Hepatocyte (in vitro differentiated cells): ENCODE measurements around the gene SLC25A33. TPM values are rescaled to one million over a fixed set of nuclear protein-coding genes. Genes with fewer than 3 reads are reported as not detected.
"Not testable (repeated sequence)": the region's sequence is repeated elsewhere in the genome, so short reads cannot be mapped to it uniquely, and the experiment has no call there.

ENCODE experiments used
- DNase-seq: peaks from one replicate; pipeline ENCODE4 v3.0.0-alpha.2; 2016; ENCODE audit warnings: low spot score
- H2AFZ ChIP-seq: fragments of 200-600 bp; sonication (generic); 2 replicates; pipeline ENCODE4 v1.6.0; 2016; ENCODE audit warnings: antibody characterized with exemption, mild to moderate bottlenecking
- H3K27ac ChIP-seq: fragments of 200-600 bp; sonication (generic); 2 replicates; pipeline ENCODE4 v1.5.1; 2016; ENCODE audit warnings: mild to moderate bottlenecking
- H3K27me3 ChIP-seq: fragments of 200-600 bp; sonication (generic); 2 replicates; pipeline ENCODE4 v1.6.1; 2016
- H3K36me3 ChIP-seq: fragments of 200-600 bp; sonication (generic); replicated peaks from 2 replicates; pipeline ENCODE4 v1.5.1; 2016; ENCODE audit warnings: low read depth; ENCODE audit not compliant: insufficient read depth
- H3K4me1 ChIP-seq: fragments of 200-600 bp; sonication (generic); 2 replicates; pipeline ENCODE4 v1.5.1; 2016; ENCODE audit warnings: mild to moderate bottlenecking, moderate library complexity; ENCODE audit not compliant: insufficient read depth
- H3K4me2 ChIP-seq: fragments of 200-600 bp; sonication (generic); 2 replicates; pipeline ENCODE4 v1.6.0; 2016
- H3K4me3 ChIP-seq: fragments of 200-600 bp; sonication (generic); 2 replicates; pipeline ENCODE4 v1.5.1; 2016; ENCODE audit warnings: mild to moderate bottlenecking
- H3K79me2 ChIP-seq: fragments of 200-600 bp; sonication (generic); 2 replicates; pipeline ENCODE4 v1.6.0; 2017; ENCODE audit warnings: mild to moderate bottlenecking
- H3K9me2 ChIP-seq: fragments of 200-600 bp; sonication (generic); replicated peaks from 2 replicates; pipeline ENCODE4 v1.6.0; 2017; ENCODE audit warnings: mild to moderate bottlenecking; ENCODE audit not compliant: insufficient read depth
- H3K9me3 ChIP-seq: fragments of 200-600 bp; sonication (generic); 2 replicates; pipeline ENCODE4 v1.5.1; 2016; ENCODE audit warnings: low read depth, mild to moderate bottlenecking
- H4K20me1 ChIP-seq: fragments of 200-600 bp; sonication (generic); 2 replicates; pipeline ENCODE4 v1.6.0; 2016; ENCODE audit warnings: mild to moderate bottlenecking; ENCODE audit not compliant: insufficient read depth, poor library complexity, severe bottlenecking
- CTCF ChIP-seq: fragments of 200-600 bp; sonication (generic); IDR thresholded peaks from 2 replicates; pipeline ENCODE4 v1.5.1; 2016; ENCODE audit warnings: antibody characterized with exemption, mild to moderate bottlenecking; ENCODE audit not compliant: poor library complexity
- EZH2 ChIP-seq: fragments of 200-600 bp; sonication (generic); IDR thresholded peaks from 2 replicates; pipeline ENCODE4 v1.6.1; 2016; ENCODE audit warnings: antibody characterized with exemption, mild to moderate bottlenecking, borderline replicate concordance
- EZH2phosphoT487 ChIP-seq: fragments of 200-600 bp; sonication (generic); IDR thresholded peaks from one replicate; pipeline ENCODE4 v1.6.1; 2018; ENCODE audit warnings: antibody characterized with exemption, mild to moderate bottlenecking, low read depth, moderate library complexity; ENCODE audit not compliant: unreplicated experiment, severe bottlenecking
- WGBS: methylation state at CpG from one replicate; pipeline ENCODE4 v1.1.6; 2016; ENCODE audit warnings: low lambda C conversion rate; ENCODE audit errors: missing lambda C conversion rate; 5-methylcytosine and 5-hydroxymethylcytosine counted together
- polyA plus RNA-seq: library from polyadenylated mRNA; unstranded; fragments of >200 nt; fragmentation: Nextera tagmentation; extraction: Ambion mirVana; gene quantifications from 2 replicates; pipeline ENCODE4 v1.2.1, GENCODE V29; 2016
- total RNA-seq: library from RNA; depleted of rRNA; stranded (reverse); fragments of >200 nt; gene quantifications from 2 replicates; pipeline ENCODE4 v1.2.3, GENCODE V29; 2014

SLC25A33 gene
- total and polyA plus RNA-seq, 2 experiments from 2014 or later: 14.4 to 21.7 TPM

GRCh38 chr1:9510130-9510529, 29.1 kb upstream of the SLC25A33 start:
- no peak for DNase-seq
- Histone ChIP-seq H2AFZ (no peak overlapping the region), H3K4me2 (no peak overlapping the region), H3K9me2 (no peaks in the 10 kb centered on the region), H3K79me2 (no peaks in the 10 kb centered on the region), H3K36me3 (no peaks in the 10 kb centered on the region), H4K20me1 (no peaks in the 10 kb centered on the region), H3K4me3 (no peak overlapping the region), H3K27ac (no peak overlapping the region), H3K4me1 (no peaks in the 10 kb centered on the region), H3K27me3 (no peaks in the 10 kb centered on the region), H3K9me3 (no peaks in the 10 kb centered on the region)
- no peak for TF ChIP-seq CTCF
- no peak for TF ChIP-seq EZH2phosphoT487
- no peak for TF ChIP-seq EZH2
- WGBS: 92% methylated on average over 6 of the region's 6 CpGs

- not testable (repeated sequence) for H3K9me2 ChIP-seq, H4K20me1 ChIP-seq, H3K36me3 ChIP-seq, H3K27ac ChIP-seq, H3K27me3 ChIP-seq, H3K4me2 ChIP-seq, H2AFZ ChIP-seq, H3K4me1 ChIP-seq, DNase-seq, H3K79me2 ChIP-seq, H3K4me3 ChIP-seq, H3K9me3 ChIP-seq
- 91% methylated on average over 9 of the region's 9 CpGs for WGBS
These were observed 23.7 kb upstream of the SLC25A33 start for GRCh38 chr1:9515550-9515949.

DNA sequence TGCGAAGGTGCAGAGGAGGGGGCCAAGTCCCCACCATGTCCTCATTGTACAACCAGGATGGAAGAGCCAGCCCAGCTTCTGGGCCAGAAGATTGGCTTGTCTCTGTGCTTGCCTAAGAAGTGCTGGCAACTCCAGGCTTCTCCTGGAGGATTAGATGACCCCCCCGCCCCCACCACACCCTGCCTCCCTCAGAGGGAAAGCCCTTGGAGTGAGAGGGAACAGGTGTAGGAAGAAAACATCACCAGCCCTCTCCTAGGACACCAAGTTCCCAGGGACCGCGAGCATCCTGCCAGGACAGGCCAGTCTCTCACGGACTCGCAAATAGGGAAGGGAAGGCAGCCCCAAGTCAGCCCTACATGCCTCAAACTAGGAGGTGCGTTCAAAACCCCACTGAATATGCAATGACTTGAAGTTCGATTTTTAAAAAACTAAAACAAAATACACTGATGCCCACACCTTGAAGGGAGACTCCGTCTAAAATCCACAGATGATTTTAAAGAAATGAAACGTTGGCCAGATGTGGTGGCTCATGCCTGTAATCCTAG, 20.7 kb upstream of the SLC25A33 start:
- 86% methylated on average over 10 of the region's 10 CpGs for WGBS
- H3K27me3 ChIP-seq: no peaks in the 10 kb centered on the region
- no peak overlapping the region for H3K4me3 ChIP-seq
- H3K9me3 ChIP-seq: no peaks in the 10 kb centered on the region
- H3K36me3 ChIP-seq: no peaks in the 10 kb centered on the region
- no peak overlapping the region for H2AFZ ChIP-seq
- H4K20me1 ChIP-seq: no peaks in the 10 kb centered on the region
- H3K9me2 ChIP-seq: no peaks in the 10 kb centered on the region
- no peaks in the 10 kb centered on the region for H3K79me2 ChIP-seq
- H3K4me1 ChIP-seq: no peaks in the 10 kb centered on the region
- no peak overlapping the region for H3K4me2 ChIP-seq
- no peak overlapping the region for H3K27ac ChIP-seq
- TF ChIP-seq EZH2 (no peak), CTCF (no peak), EZH2phosphoT487 (no peak)
- DNase-seq: no peak

GRCh38 chr1:9520411-9520810, 18.9 kb upstream of the SLC25A33 start:
- Histone ChIP-seq H3K4me3 (no peak overlapping the region), H3K27ac (no peak overlapping the region), H3K36me3 (no peaks in the 10 kb centered on the region), H3K9me3 (no peaks in the 10 kb centered on the region), H3K27me3 (no peaks in the 10 kb centered on the region), H3K4me2 (no peak overlapping the region), H3K79me2 (no peaks in the 10 kb centered on the region), H2AFZ (no peak overlapping the region), H3K4me1 (no peaks in the 10 kb centered on the region), H4K20me1 (no peaks in the 10 kb centered on the region), H3K9me2 (no peaks in the 10 kb centered on the region)
- no peak for DNase-seq
- WGBS: 63% methylated on average over 8 of the region's 8 CpGs
- TF ChIP-seq EZH2 (no peak), EZH2phosphoT487 (no peak), CTCF (no peak)
